ELF-1 (cell line): Measurements from ENCODE around the gene ING5.
A peak's percentile ranks its signal among the peaks of the same experiment; 100 is the strongest.

ENCODE experiments used
- DNase-seq: peaks from one replicate; pipeline ENCODE4 v3.0.0-alpha.2; 2016; ENCODE audit warnings: low read depth, low spot score

Gene ING5

DNA sequence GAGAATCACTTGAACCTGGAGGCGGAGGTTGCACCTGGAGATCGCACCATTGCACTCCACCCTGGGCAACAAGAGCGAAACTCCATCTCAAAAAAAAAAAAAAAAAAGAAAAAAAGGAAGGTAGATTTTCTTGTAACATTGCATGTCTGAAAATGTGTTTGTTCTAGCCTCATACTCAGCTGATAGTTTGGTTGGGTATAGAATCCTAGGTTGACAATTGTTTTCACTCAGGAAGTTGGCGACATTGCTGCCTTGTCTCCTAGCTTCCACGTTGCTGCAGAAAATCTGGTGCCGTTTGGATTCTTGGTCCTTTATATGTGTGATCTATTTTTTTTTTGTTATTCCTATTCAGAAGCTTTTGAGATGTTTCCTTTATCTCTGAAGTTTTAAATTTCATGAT is 4.7 kb downstream of the ING5 start:
- DNase-seq: no peak

GRCh38 chr2:241708879-241709278 is 7.0 kb downstream of the ING5 start:
- DNase-seq: no peak

DNA sequence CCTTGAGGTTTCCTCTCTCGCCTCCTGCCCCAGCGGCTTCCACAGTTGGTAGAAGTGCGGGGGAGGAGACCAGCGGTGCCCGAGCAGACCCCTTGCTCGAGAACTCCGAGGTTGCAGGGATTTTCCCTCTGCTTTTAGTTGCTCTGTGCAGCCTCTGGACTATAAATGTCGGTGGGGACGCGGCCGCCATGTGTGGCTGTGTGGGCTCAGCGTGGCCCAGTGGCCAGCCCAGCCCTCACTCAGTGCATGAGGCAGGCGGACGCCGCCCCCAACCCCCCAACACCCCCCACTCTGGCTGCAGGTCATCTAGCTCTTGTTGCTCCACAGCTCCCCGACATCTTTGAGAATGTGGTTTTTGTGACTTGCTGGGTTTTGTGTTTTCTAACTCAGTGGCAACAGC is 17.3 kb downstream of the ING5 start:
- no peak for DNase-seq

DNA sequence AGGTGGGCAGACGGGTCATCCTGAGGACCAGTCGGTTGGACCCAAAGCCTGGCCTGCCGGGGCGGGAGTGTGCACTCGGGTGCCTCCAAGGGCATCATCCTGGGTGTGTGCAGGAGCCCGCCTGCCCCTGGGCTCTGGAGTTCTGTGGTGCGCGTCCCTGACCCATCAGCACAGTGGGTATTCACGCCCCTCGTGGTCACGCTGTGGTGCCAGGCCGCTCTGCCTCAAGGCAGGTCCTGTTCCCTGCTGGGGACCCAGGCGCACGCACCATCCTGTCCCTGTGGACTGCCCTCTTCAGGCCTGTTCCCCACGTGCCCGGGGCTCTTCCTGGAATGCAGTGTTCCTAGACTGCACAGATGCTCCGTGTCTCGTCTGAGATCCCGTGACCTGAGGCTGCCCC is 18.3 kb downstream of the ING5 start:
- no peak for DNase-seq

DNA sequence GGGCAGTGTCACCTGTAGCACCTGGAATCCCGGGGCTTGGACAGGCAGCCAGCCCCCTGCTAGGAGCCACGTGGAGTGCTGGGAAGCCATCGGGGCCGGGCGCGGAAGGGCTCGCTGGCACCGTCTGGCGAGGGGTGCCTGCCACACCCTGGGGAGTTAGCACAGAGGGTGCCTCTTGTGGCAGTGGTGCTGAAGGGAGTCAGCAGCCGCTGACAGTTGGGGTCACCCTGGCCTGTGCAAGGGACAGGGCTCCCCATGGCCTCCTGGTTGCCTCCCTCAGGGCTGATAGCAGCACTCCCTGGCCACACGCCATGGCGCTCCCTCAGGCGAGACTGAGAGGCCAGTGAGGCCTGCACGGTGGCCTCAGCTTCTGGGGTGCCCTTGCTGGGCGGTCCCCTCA is 18.7 kb downstream of the ING5 start:
- no peak for DNase-seq

DNA sequence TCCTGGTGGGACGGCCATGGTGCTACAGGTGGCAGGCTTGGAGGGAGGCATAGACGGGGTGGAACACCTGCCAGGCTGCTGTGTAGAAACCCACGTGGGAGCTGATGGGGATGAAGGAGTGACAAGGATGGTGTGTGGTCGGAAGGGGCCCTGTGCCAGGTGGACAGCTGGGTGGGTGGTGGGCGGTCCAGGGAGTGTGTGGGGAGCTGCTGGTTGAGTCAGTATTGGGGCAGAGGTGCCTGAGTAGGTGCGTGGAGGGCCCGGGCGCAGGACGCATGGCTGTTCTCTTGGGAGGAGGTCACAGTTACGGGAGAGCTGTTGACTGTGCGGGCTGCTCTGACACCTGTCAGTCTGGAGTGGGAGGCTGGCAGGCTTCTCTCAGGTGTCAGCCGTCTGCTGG is 20.0 kb downstream of the ING5 start:
- no peak for DNase-seq

- DNase-seq: no peak
These were observed 21.1 kb downstream of the ING5 start for GRCh38 chr2:241722896-241723454.

- peak; percentile 33 for DNase-seq
These were observed 22.6 kb downstream of the ING5 start for GRCh38 chr2:241724259-241724974.

GRCh38 chr2:241724975-241725870 is 23.4 kb downstream of the ING5 start:
- no peak for DNase-seq

- DNase-seq: no peak
These were observed 24.6 kb downstream of the ING5 start for GRCh38 chr2:241726459-241726858.

GRCh38 chr2:241728000-241728399 is 26.2 kb downstream of the ING5 start:
- no peak for DNase-seq

- DNase-seq: no peak
These were observed 26.8 kb downstream of the ING5 start for GRCh38 chr2:241728627-241729026.

DNA sequence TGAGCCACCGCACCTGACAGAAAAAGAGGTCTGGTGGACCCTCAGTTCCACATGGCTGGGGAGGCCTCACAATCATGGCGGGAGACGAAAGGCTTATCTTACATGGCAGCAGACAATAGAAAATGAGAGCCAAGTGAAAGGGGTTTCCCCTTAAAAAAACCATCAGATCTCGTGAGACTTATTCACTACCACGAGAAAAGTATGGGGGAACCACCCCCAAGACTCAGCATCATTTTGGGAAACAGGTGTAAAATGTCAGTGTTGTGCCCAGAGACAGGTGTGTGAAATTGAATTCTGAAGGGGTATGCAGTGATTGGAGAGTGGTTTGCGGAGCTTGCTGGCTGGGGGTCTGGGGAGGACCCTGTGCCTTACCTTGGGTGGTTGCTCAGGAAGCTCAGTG is 28.0 kb downstream of the ING5 start:
- no peak for DNase-seq

- DNase-seq: no peak
These were observed 28.9 kb downstream of the ING5 start for GRCh38 chr2:241730671-241731293.

- DNase-seq: peak; percentile 70
These were observed 30.8 kb downstream of the ING5 start for GRCh38 chr2:241732513-241733186.

- DNase-seq: no peak
These were observed 31.8 kb downstream of the ING5 start for GRCh38 chr2:241733391-241734207.

DNA sequence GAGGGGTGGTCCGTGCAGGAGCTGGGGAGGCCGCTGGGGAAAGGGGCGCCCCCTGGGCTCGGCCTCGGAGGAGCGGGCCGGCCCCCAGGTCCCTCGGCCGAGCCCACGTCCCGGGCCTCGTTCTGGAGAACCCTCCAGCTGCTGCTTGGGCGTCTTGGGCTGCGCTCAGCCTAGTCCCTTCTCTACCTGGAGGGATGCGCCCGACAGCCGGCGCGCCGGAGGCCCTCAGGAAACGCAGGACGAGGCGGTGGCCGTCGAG is 32.3 kb downstream of the ING5 start:
- DNase-seq: no peak

GRCh38 chr2:241734467-241735208 is 32.8 kb downstream of the ING5 start, which contains the start of gene D2HGDH:
Gene D2HGDH (plus strand): TSS chr2:241734630. CDS start chr2:241735225, 595 bp downstream.
- DNase-seq: peak; percentile 75

DNA sequence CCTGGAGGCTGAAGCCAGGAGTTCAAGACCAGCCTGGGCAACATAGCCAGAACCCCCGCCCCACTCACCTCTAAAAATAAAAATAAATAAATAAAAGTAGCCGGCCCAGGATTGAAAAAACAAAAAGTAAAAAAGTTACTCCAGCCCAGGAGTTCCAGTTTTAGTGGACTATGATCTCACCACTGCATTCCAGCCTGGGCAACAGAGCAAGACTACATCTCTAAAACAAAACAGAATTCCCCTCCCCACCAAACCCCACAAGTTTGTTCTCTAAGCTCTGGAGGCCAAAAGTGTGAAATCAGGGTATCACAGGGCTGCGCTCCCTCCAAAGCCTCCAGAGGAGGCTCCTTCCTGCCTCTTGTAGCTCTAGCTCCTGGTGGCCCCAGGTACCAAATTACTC is 34.3 kb downstream of the ING5 start:
- no peak for DNase-seq

GRCh38 chr2:241738040-241738686 is 36.3 kb downstream of the ING5 start:
- DNase-seq: no peak
